Endothelial cell of umbilical vein (primary cell): Measurements from ENCODE around the gene RAB25. TPM values are rescaled to one million over a fixed set of nuclear protein-coding genes. Genes with fewer than 3 reads are reported as not detected.

Source experiments
- BruUV-seq: library from RNA; stranded (reverse); fragments of 400-500 nt; replicated peaks from 2 replicates; lab custom pipeline; 2021; lab: Mats Ljungman, UMichigan
- CTCF ChIA-PET: fragments of 300-600, 350-600 bp; sonication (Branson Sonifier 250); formaldehyde crosslinking; loops from one replicate; lab custom pipeline; 2021; ENCODE audit warnings: antibody characterized with exemption, inconsistent platforms; lab: Charles Lee
- POLR2A ChIA-PET: fragments of 300-600, 350-600 bp; sonication (Branson Sonifier 250); formaldehyde crosslinking; loops from one replicate; lab custom pipeline; 2021; ENCODE audit warnings: antibody characterized with exemption, inconsistent platforms; lab: Charles Lee
- DNase-seq: peaks from one replicate; pipeline ENCODE4 v3.0.0-alpha.2; 2011; ENCODE audit warnings: low read depth, low spot score
- FAIRE-seq: peaks from 2 replicates; lab custom pipeline; 2011; peaks lifted over from hg19 to GRCh38; lab: Jason Lieb, UNC
- H2AFZ ChIP-seq: 2 replicates; pipeline ENCODE4 v1.6.0; 2012; ENCODE audit warnings: low read depth, low read length, control low read depth, inconsistent platforms
- H3K27ac ChIP-seq: 2 replicates; pipeline ENCODE4 v1.5.1; 2011; ENCODE audit warnings: low read depth, mild to moderate bottlenecking, control low read depth, low read length, moderate library complexity; ENCODE audit not compliant: insufficient read depth
- H3K27me3 ChIP-seq, 2 experiments: 2 replicates each; pipeline versions ENCODE4 v1.6.0 to v1.6.1; 2011; ENCODE audit warnings: low read length in 2 of 2, mixed read lengths in 1 of 2; ENCODE audit not compliant: control insufficient read depth in 2 of 2, insufficient read depth in 2 of 2
- H3K36me3 ChIP-seq, 2 experiments: 2 replicates in 1 of 2; 3 replicates in 1 of 2; pipeline ENCODE4 v1.5.1; 2011; ENCODE audit warnings: low read length in 2 of 2, mild to moderate bottlenecking in 1 of 2, moderate library complexity in 1 of 2; ENCODE audit not compliant: control insufficient read depth in 2 of 2, insufficient read depth in 2 of 2; ENCODE audit errors: extremely low read depth in 1 of 2
- H3K4me1 ChIP-seq: 3 replicates; pipeline ENCODE4 v1.5.1; 2011; ENCODE audit warnings: mild to moderate bottlenecking, low read length; ENCODE audit not compliant: control insufficient read depth, insufficient read depth; ENCODE audit errors: extremely low read depth
- H3K4me2 ChIP-seq: 2 replicates; pipeline ENCODE4 v1.6.1; 2011; ENCODE audit warnings: low read length, control low read depth, mixed read lengths; ENCODE audit not compliant: insufficient read depth
- H3K4me3 ChIP-seq, 3 experiments: fragments of 200-600 bp in 1 of 3; sonication (generic), shearing (Covaris generic) in 1 of 3; replicated peaks in 1 of 3; 2 replicates each; pipeline ENCODE4 v1.5.1; 2011 to 2016; ENCODE audit warnings: control low read depth in 3 of 3, low read length in 3 of 3, mild to moderate bottlenecking in 2 of 3, inconsistent platforms in 1 of 3, low read depth in 1 of 3, moderate library complexity in 1 of 3; ENCODE audit not compliant: insufficient read depth in 1 of 3
- H3K79me2 ChIP-seq: 2 replicates; pipeline ENCODE4 v1.6.0; 2012; ENCODE audit warnings: low read length, inconsistent platforms; ENCODE audit not compliant: control insufficient read depth, insufficient read depth
- H3K9ac ChIP-seq: replicated peaks from 2 replicates; pipeline ENCODE3; 2011; ENCODE audit warnings: low read length, control low read depth; ENCODE audit not compliant: insufficient read depth; ENCODE audit errors: extremely low read depth
- H3K9me1 ChIP-seq: replicated peaks from 3 replicates; pipeline ENCODE4 v1.6.0; 2011; ENCODE audit warnings: mild to moderate bottlenecking, low read length; ENCODE audit not compliant: control insufficient read depth, insufficient read depth; ENCODE audit errors: extremely low read depth
- H3K9me3 ChIP-seq: replicated peaks from 2 replicates; pipeline ENCODE4 v1.5.1; 2012; ENCODE audit warnings: low read length, inconsistent platforms; ENCODE audit not compliant: control insufficient read depth, insufficient read depth
- H4K20me1 ChIP-seq: replicated peaks from 2 replicates; pipeline ENCODE3; 2011; ENCODE audit warnings: mild to moderate bottlenecking, low read length; ENCODE audit not compliant: control insufficient read depth, insufficient read depth; ENCODE audit errors: extremely low read depth
- CTCF ChIP-seq, 2 donors: IDR thresholded peaks; 1 replicate in 1 of 2; 2 replicates in 1 of 2; pipeline ENCODE4 v1.5.1; 2011; ENCODE audit warnings: low read length in 2 of 2, mild to moderate bottlenecking in 2 of 2, moderate library complexity in 2 of 2, control low read depth in 1 of 2, inconsistent platforms in 1 of 2, low read depth in 1 of 2; ENCODE audit not compliant: insufficient read depth in 1 of 2; ENCODE audit errors: extremely low read depth in 1 of 2
- EZH2 ChIP-seq: IDR thresholded peaks from 2 replicates; pipeline ENCODE4 v1.6.1; 2012; ENCODE audit warnings: borderline replicate concordance, low read depth, mild to moderate bottlenecking, moderate library complexity, low read length, inconsistent platforms; ENCODE audit not compliant: severe bottlenecking
- FOS ChIP-seq: IDR thresholded peaks from 2 replicates; pipeline ENCODE4 v1.6.1; 2011; ENCODE audit warnings: mild to moderate bottlenecking, low read length, moderate library complexity, borderline replicate concordance; ENCODE audit not compliant: insufficient read depth
- GATA2 ChIP-seq: IDR thresholded peaks from 2 replicates; pipeline ENCODE4 v1.7.0; 2011; ENCODE audit warnings: low read depth, mild to moderate bottlenecking, moderate library complexity, mixed read lengths, low read length; ENCODE audit not compliant: insufficient read length, insufficient read depth
- JUN ChIP-seq: IDR thresholded peaks from 2 replicates; pipeline ENCODE4 v1.6.1; 2011; ENCODE audit warnings: borderline replicate concordance, low read depth; ENCODE audit not compliant: insufficient read length, insufficient read depth
- MAX ChIP-seq: IDR thresholded peaks from 2 replicates; pipeline ENCODE4 v1.6.1; 2011; ENCODE audit not compliant: insufficient read depth, insufficient read length
- MYC ChIP-seq: IDR thresholded peaks from one replicate; pipeline ENCODE4 v1.6.1; 2011; ENCODE audit warnings: mild to moderate bottlenecking, low read depth, low read length
- POLR2A ChIP-seq: IDR thresholded peaks from 2 replicates; pipeline ENCODE4 v1.6.1; 2012; ENCODE audit warnings: low read depth, mild to moderate bottlenecking, control low read depth, low read length
- POLR2AphosphoS5 ChIP-seq: IDR thresholded peaks from 2 replicates; pipeline ENCODE4 v1.6.1; 2012; ENCODE audit warnings: low read depth, mild to moderate bottlenecking, control low read depth, low read length, moderate library complexity; ENCODE audit not compliant: insufficient read depth
- dilution Hi-C: fragments of 300-500 bp; cut with MboI; formaldehyde crosslinking; loops from one replicate; pipeline ENCODE4 v1.15.0; 2019; ENCODE audit warnings: low sequenced_read_pairs; ENCODE audit not compliant: extremely low pct_ligation_motif_present
- intact Hi-C: fragments of 100-400 bp; cut with micrococcal nuclease; formaldehyde crosslinking; loops from one replicate; pipeline ENCODE4 v1.10.0; 2022
- polyA plus RNA-seq, 4 experiments: library from polyadenylated mRNA; depleted of rRNA in 3 of 4; stranded (reverse) in 3 of 4; unstranded in 1 of 4; fragments of >200 nt; gene quantifications; 2 replicates each; pipeline versions ENCODE4 v1.2.1 to v1.2.3, GENCODE V29; 2011 to 2012; ENCODE audit warnings: missing spikeins in 1 of 4
- total RNA-seq: library from RNA; stranded (reverse); gene quantifications from 2 replicates; pipeline ENCODE4 v1.2.3, GENCODE V29; 2021

RAB25 gene
- total and polyA plus RNA-seq, 2 donors (not counting 3 experiments of a cell fraction or from before 2014, with no cell fraction given), result not detected

- no peaks in the 10 kb centered on the region for H3K79me2 ChIP-seq
- ChIA-PET POLR2A (interaction anchor here (0.5 kb wide), 1 partner anchor 25 kb away, joined by 6 read pairs; no protein-coding TSS in a partner anchor), CTCF (interaction anchor here (0.6 to 1.2 kb wide), 4 partner anchors 9 to 24 kb away, joined by 3 to 6 read pairs (median 4); partner anchors contain the start of genes LAMTOR2, SSR2 and UBQLN4)
- H3K27me3 ChIP-seq, result no peaks in the 10 kb centered on the region
- H3K9ac ChIP-seq, result no peak overlapping the region
- intact Hi-C loops (no loop called here), dilution Hi-C loops (no loop called here)
- peaks cover 12% of the 10 kb centered on the region for H3K4me1 ChIP-seq
- H4K20me1 ChIP-seq, result no peaks in the 10 kb centered on the region
- DNase-seq (no peak), FAIRE-seq (no peak)
- BruUV-seq, result no TSS peak
- no peak overlapping the region for H2AFZ ChIP-seq
- TF ChIP-seq FOS (no peak), CTCF (IDR thresholded peaks at IDR 0.05; ENCODE audit: extremely low read depth in 1 of 2, insufficient read depth in 1 of 2, low read depth in 1 of 2, low read length in 2 of 2) (no peak), MAX (no peak), GATA2 (no peak), POLR2AphosphoS5 (no peak), JUN (no peak), EZH2 (no peak), MYC (no peak), POLR2A (no peak)
- no peak overlapping the region for H3K4me3 ChIP-seq
- H3K9me1 ChIP-seq, result no peaks in the 10 kb centered on the region
- peaks cover 4 to 27% of the 10 kb centered on the region in 2 experiments for H3K36me3 ChIP-seq
- H3K9me3 ChIP-seq, result no peaks in the 10 kb centered on the region
- no peak overlapping the region for H3K4me2 ChIP-seq
- H3K27ac ChIP-seq, result no peak overlapping the region
Measured at GRCh38 chr1:156045076-156045475, 15.9 kb upstream of the RAB25 start.
